HepG2 (cell line): ENCODE data around the gene CATSPERD.
"Not testable (repeated sequence)": the region's sequence is repeated elsewhere in the genome, so short reads cannot be mapped to it uniquely, and the experiment has no call there.

Source experiments
- CEBPG ChIP-seq: IDR thresholded peaks from 2 replicates; pipeline ENCODE4 v1.6.1; 2016
- ESRRA ChIP-seq: sonication (generic); formaldehyde crosslinking; IDR thresholded peaks from 2 replicates; pipeline ENCODE4 v1.5.1; 2020; ENCODE audit warnings: mild to moderate bottlenecking, low read depth, missing genetic modification reagents
- NFYB ChIP-seq: sonication (generic); formaldehyde crosslinking; IDR thresholded peaks from 2 replicates; pipeline ENCODE4 v1.4.0; 2020; ENCODE audit warnings: missing genetic modification reagents
- POLR2A ChIP-seq, 2 experiments: IDR thresholded peaks; 2 replicates each; pipeline ENCODE4 v1.6.1; 2011; ENCODE audit warnings: low read depth in 2 of 2, low read length in 2 of 2, mild to moderate bottlenecking in 1 of 2, moderate library complexity in 1 of 2; ENCODE audit not compliant: insufficient read depth in 1 of 2
- POLR2AphosphoS5 ChIP-seq: IDR thresholded peaks from 2 replicates; pipeline ENCODE4 v1.6.1; 2012; ENCODE audit warnings: low read depth, low read length
- TAF1 ChIP-seq: sonication (generic); formaldehyde crosslinking; IDR thresholded peaks from 2 replicates; pipeline ENCODE4 v1.4.0; 2020; ENCODE audit warnings: missing genetic modification reagents
- TAF15 ChIP-seq: fragments of 200-400 bp; formaldehyde crosslinking; IDR thresholded peaks from one replicate; pipeline ENCODE4 v1.6.1; 2018; ENCODE audit warnings: mild to moderate bottlenecking, low read depth, low read length; ENCODE audit not compliant: poor library complexity, severe bottlenecking
- ZFX ChIP-seq: sonication (generic); formaldehyde crosslinking; IDR thresholded peaks from 2 replicates; pipeline ENCODE4 v1.4.0; 2020; ENCODE audit warnings: mild to moderate bottlenecking, low read depth, missing genetic modification reagents, moderate library complexity
- TF ChIP-seq, protein P1 (sequence below): sonication (generic); formaldehyde crosslinking; IDR thresholded peaks from 2 replicates; pipeline ENCODE4 v1.5.0; 2020; ENCODE audit warnings: mild to moderate bottlenecking, missing genetic modification reagents, moderate library complexity
- TF ChIP-seq, protein P2 (sequence below): IDR thresholded peaks from 2 replicates; pipeline ENCODE4 v1.6.1; 2012; ENCODE audit warnings: inconsistent platforms

DNA sequence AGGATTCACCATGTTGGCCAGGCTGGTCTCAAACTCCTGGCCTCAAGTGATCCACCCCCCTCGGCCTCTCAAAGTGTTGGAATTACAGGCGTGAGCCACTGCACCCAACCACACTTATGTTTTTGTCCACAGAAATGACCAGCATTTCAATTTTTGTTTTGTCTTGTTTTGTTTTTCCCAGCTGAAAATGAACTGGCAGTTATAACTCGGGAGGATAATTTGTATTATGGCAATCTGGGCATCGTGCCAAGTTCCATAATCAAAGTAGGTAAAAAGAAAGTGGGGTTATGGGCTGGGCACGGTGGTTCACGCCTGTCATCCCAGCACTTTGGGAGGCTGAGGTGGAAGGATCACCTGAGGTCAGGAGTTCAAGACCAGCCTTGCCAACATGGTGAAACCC is 28.5 kb downstream of the CATSPERD start:
- TF ChIP-seq ZFX (CRISPR knock-in tag); NFYB; POLR2A (IDR thresholded peaks at IDR 0.05; ENCODE audit: insufficient read depth in 1 of 2, low read depth in 2 of 2, low read length in 2 of 2); TAF15; CEBPG (CRISPR knock-in tag); ESRRA (CRISPR knock-in tag); TAF1; POLR2AphosphoS5: not testable (repeated sequence)
- TF ChIP-seq, protein P1, sequence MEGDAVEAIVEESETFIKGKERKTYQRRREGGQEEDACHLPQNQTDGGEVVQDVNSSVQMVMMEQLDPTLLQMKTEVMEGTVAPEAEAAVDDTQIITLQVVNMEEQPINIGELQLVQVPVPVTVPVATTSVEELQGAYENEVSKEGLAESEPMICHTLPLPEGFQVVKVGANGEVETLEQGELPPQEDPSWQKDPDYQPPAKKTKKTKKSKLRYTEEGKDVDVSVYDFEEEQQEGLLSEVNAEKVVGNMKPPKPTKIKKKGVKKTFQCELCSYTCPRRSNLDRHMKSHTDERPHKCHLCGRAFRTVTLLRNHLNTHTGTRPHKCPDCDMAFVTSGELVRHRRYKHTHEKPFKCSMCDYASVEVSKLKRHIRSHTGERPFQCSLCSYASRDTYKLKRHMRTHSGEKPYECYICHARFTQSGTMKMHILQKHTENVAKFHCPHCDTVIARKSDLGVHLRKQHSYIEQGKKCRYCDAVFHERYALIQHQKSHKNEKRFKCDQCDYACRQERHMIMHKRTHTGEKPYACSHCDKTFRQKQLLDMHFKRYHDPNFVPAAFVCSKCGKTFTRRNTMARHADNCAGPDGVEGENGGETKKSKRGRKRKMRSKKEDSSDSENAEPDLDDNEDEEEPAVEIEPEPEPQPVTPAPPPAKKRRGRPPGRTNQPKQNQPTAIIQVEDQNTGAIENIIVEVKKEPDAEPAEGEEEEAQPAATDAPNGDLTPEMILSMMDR: not testable (repeated sequence)
- TF ChIP-seq, protein P2, sequence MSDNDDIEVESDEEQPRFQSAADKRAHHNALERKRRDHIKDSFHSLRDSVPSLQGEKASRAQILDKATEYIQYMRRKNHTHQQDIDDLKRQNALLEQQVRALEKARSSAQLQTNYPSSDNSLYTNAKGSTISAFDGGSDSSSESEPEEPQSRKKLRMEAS: not testable (repeated sequence)
